Heart left ventricle (tissue), 16 donors: ENCODE data around the gene DCTN1. TPM values are rescaled to one million over a fixed set of nuclear protein-coding genes. Genes with fewer than 3 reads are reported as not detected.

Experiments used
- ATAC-seq, 4 donors: fragments of 200-7000 bp; cut with Tn5 transposase; one replicate each; pipeline ENCODE4 v1.9.1; 2020 to 2022; ENCODE audit warnings: moderate library complexity in 4 of 4, mild to moderate bottlenecking in 3 of 4, moderate number of reproducible peaks in 1 of 4
- DNase-seq, 5 donors: peaks; one replicate each; pipeline ENCODE4 v3.0.0-alpha.2; 2020
- H3K27ac ChIP-seq, 12 donors: fragments of 200-600 bp; sonication (generic) in 4 of 12; one replicate each; pipeline versions ENCODE4 v1.5.0 to v1.8.0; 2016 to 2022; ENCODE audit warnings: mild to moderate bottlenecking in 2 of 12
- H3K27me3 ChIP-seq, 9 donors: fragments of 200-600 bp; sonication (generic) in 2 of 9; one replicate each; pipeline versions ENCODE4 v1.5.1 to v1.8.0; 2016 to 2022; ENCODE audit warnings: mild to moderate bottlenecking in 3 of 9
- H3K36me3 ChIP-seq, 9 donors: fragments of 200-600 bp; sonication (generic) in 2 of 9; one replicate each; pipeline versions ENCODE4 v1.5.0 to v1.8.0; 2018 to 2022; ENCODE audit warnings: mild to moderate bottlenecking in 2 of 9
- H3K4me1 ChIP-seq, 12 donors: fragments of 200-600 bp; sonication (generic) in 4 of 12; one replicate each; pipeline versions ENCODE4 v1.5.0 to v1.8.0; 2016 to 2022; ENCODE audit warnings: mild to moderate bottlenecking in 3 of 12
- H3K4me3 ChIP-seq, 12 donors: fragments of 200-600 bp; sonication (generic) in 4 of 12; one replicate each; pipeline versions ENCODE4 v1.5.0 to v1.8.0; 2017 to 2022; ENCODE audit warnings: mild to moderate bottlenecking in 9 of 12, moderate library complexity in 4 of 12
- H3K9me3 ChIP-seq, 12 donors: fragments of 200-600 bp; sonication (generic) in 4 of 12; one replicate each; pipeline versions ENCODE4 v1.5.0 to v1.8.0; 2016 to 2022; ENCODE audit warnings: mild to moderate bottlenecking in 1 of 12
- POLR2A ChIP-seq, 2 donors: fragments of 450-650 bp; IDR thresholded peaks; one replicate each; pipeline ENCODE4 v1.6.1; 2017; ENCODE audit warnings: antibody characterized with exemption in 2 of 2, mild to moderate bottlenecking in 2 of 2, moderate library complexity in 2 of 2
- WGBS, 4 donors: extraction: QIAGEN DNeasy Blood & Tissue Kit in 2 of 4; methylation state at CpG; one replicate each; pipeline versions ENCODE4 v1.1.5 to v1.1.7; 2013 to 2018; 5-methylcytosine and 5-hydroxymethylcytosine counted together
- intact Hi-C, 10 donors: fragments of 100-400 bp; cut with DNase I; formaldehyde crosslinking; loops; one replicate each; pipeline versions ENCODE4 v1.11.1 to v1.14.2; 2022
- polyA plus RNA-seq, 2 donors: library from polyadenylated mRNA; stranded (reverse); fragments of 200-250 nt; gene quantifications; one replicate each; pipeline ENCODE4 v1.2.3, GENCODE V29; 2013
- total RNA-seq, 9 donors: library from RNA; depleted of rRNA in 2 of 9; stranded (reverse); fragments of >200 nt in 2 of 9; fragmentation: NEBNext Ultra II Directional in 3 of 9; extraction: Animal tissue kit (Norgen Biotek cat#: 25700) in 3 of 9; gene quantifications; one replicate each; pipeline versions ENCODE4 v1.1.0 to v1.2.4, GENCODE V29; 2016 to 2023
- TF ChIP-seq, protein P1 (sequence below), 12 donors: fragments of 200-600 bp; sonication (generic) in 4 of 12; IDR thresholded peaks; one replicate each; pipeline versions ENCODE4 v1.5.0 to v1.8.0; 2018 to 2022; ENCODE audit warnings: antibody characterized with exemption in 12 of 12, mild to moderate bottlenecking in 5 of 12
- donor health status: ischemic (EF 13 %, LVEDD 7.1; RV severe dilation, severe dysfunction).
- donor health status: healthy with polysubstance abuse.
- donor health status: DM: no; HTN: yes; CAD: no.
- donor health status: DM: no; HTN: no; CAD: no.
- donor health status: ischemic (EF 25% LVEDD 6.9; RV normal size, moderate dysfunction).
- donor health status: ischemic (EF 25% LVEDD 5.7; RV mildly dilated, moderate dysfunction).
- donor health status: healthy.
- donor health status: DM: yes; HTN: yes; CAD: no.
- donor health status: ischemic (EF 35%, LVEDD 5.7; RV mildly dilated, moderate dysfunction).
- donor health status: nonischemic (EF 11% LVEDD 7.7; RV severe dilation, severe dysfunction).
- donor health status: DM: yes; HTN: yes; CAD: no.
- donor health status: PGD.
- donor health status: ischemic (EF 29% LVEDD 5.4; RV normal size, mild dysfunction).
- donor health status: nonischemic (EF 23%, LVEDD 6.1; RV moderate dilation, normal function).

Gene DCTN1
- total and polyA plus RNA-seq, 11 donors: 129 to 376 (median 187) TPM

DNA sequence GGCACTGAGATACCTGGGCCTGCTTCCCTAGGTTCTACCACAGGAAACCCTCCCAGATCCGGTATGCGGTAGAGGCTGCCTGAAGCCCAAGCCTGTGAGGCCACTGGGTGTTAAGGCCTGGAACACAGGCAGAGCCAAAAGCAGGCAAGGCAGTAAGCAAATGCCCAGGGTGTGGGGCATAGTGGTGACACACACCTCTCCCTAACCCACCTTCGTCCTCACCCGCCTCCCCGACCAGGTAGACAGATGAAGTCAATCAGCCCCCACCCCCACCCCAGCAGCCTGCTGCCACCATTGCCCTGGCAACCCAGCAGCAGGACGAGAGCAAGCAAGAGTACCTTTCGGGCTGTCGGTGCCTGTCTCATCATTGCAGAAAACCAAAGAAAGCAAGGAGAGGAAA lies 6.1 kb downstream of the DCTN1 start:
- Histone ChIP-seq H3K4me3 (peak overlapping the region in 11 of 12 donors; percentile 14 to 56 (median 46)), H3K27ac (peak overlapping the region in 10 of 12 donors; percentile 12 to 74 (median 38)), H3K36me3 (peaks cover 5 to 70% (median 49%) of the 10 kb centered on the region in 9 donors), H3K27me3 (no peaks in the 10 kb centered on the region), H3K4me1 (peaks cover 4 to 50% (median 34%) of the 10 kb centered on the region in 12 donors), H3K9me3 (no peaks in the 10 kb centered on the region)
- intact Hi-C loops: no loop called here
- TF ChIP-seq, protein P1, sequence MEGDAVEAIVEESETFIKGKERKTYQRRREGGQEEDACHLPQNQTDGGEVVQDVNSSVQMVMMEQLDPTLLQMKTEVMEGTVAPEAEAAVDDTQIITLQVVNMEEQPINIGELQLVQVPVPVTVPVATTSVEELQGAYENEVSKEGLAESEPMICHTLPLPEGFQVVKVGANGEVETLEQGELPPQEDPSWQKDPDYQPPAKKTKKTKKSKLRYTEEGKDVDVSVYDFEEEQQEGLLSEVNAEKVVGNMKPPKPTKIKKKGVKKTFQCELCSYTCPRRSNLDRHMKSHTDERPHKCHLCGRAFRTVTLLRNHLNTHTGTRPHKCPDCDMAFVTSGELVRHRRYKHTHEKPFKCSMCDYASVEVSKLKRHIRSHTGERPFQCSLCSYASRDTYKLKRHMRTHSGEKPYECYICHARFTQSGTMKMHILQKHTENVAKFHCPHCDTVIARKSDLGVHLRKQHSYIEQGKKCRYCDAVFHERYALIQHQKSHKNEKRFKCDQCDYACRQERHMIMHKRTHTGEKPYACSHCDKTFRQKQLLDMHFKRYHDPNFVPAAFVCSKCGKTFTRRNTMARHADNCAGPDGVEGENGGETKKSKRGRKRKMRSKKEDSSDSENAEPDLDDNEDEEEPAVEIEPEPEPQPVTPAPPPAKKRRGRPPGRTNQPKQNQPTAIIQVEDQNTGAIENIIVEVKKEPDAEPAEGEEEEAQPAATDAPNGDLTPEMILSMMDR (IDR thresholded peaks at IDR 0.05): no peak
- no peak for TF ChIP-seq POLR2A (IDR thresholded peaks at IDR 0.05)
- ATAC-seq (peak in 2 of 4 donors; percentile 3 to 16), DNase-seq (no peak)
- WGBS, 4 donors: 53 to 77% (median 71%) methylated on average over 4 to 8 of the region's 8 CpGs

DNA sequence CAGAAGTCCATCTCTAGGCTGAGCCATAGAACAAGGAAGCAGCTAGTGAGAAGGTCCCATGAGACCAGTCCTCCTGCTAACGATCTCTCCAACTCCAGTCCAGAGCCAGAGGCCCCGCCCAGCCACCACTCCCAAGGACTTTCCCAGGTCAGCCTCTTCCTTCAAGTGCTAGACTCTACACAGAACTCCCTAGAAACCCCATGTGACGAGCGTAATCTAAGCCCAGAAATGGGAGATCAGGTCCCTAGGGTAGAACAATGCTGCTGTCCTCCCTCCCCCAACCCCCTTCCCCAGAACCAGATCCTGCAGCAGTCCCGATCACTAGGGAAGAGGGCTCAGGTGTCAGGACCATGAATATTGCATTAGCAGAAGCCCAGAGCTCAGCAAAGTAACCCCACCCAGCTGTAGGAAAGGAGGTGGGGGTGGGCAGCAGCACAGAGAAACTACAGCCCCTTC lies 6.9 kb downstream of the DCTN1 start:
- TF ChIP-seq, protein P1 (IDR thresholded peaks at IDR 0.05): no peak
- TF ChIP-seq POLR2A (IDR thresholded peaks at IDR 0.05): no peak
- intact Hi-C loops: no loop called here
- 33 to 72% (median 46%) methylated on average over 5 of the region's 5 CpGs for WGBS, 4 donors
- peaks cover 9 to 78% (median 56%) of the 10 kb centered on the region in 9 donors for H3K36me3 ChIP-seq
- H3K9me3 ChIP-seq: no peaks in the 10 kb centered on the region
- no peaks in the 10 kb centered on the region for H3K27me3 ChIP-seq
- peak; percentile 24 to 64 (median 48) for ATAC-seq
- peak overlapping the region in 7 of 12 donors; percentile 35 to 56 (median 47) for H3K4me3 ChIP-seq
- H3K27ac ChIP-seq: peak overlapping the region in 9 of 12 donors; percentile 12 to 74 (median 48)
- peaks cover 4 to 43% (median 27%) of the 10 kb centered on the region in 12 donors for H3K4me1 ChIP-seq
- DNase-seq: peak; percentile 66 to 78 (median 68)

DNA sequence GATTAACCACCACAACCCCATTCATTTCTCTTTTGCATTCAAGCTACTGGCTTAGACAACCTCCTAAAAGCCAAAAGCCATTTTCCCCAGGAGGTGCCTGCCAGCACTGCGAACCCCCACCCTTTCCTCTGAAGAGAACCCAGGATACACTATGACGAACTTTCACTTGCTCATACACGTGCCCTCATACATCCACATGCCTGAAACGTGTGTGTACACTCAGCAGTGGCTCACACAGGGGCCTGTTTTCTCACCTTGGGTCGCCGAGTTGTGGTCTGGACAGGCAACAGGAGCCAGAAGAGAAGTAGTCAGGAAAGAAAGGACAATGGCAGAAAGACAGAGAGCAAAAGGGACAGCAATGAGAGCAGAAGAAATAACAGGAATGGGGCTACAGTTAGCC lies 7.4 kb downstream of the DCTN1 start:
- Histone ChIP-seq H3K4me1 (peaks cover 4 to 39% (median 27%) of the 10 kb centered on the region in 12 donors), H3K36me3 (peaks cover 12 to 78% (median 59%) of the 10 kb centered on the region in 9 donors), H3K9me3 (no peaks in the 10 kb centered on the region), H3K27me3 (no peaks in the 10 kb centered on the region), H3K27ac (peak overlapping the region in 6 of 12 donors; percentile 21 to 74 (median 43)), H3K4me3 (peak overlapping the region in 1 of 12 donors; percentile 0)
- DNase-seq (no peak), ATAC-seq (no peak)
- 72 to 79% (median 74%) methylated on average over 6 of the region's 6 CpGs for WGBS, 4 donors
- TF ChIP-seq, protein P1 (IDR thresholded peaks at IDR 0.05): no peak
- no peak for TF ChIP-seq POLR2A (IDR thresholded peaks at IDR 0.05)
- intact Hi-C loops: no loop called here

DNA sequence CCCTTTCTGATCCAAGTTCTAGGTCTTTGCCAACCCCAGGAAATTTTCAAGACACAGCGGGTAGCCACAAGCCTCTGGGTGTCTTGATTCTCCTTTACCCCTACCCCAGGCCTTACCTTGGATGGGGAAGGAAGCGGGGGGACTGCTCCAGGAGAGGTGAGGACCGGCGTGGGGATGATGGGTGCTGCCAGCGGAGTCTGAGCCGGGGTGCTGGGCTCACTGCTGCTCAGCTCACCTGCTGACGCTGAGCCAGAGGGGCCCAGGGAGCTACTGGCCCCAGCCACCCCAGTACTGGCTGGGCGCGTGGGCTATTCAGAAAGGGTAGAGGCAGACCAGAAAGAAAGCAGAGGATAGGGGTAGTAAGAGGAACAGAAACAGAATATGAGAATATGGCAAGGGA lies 8.7 kb downstream of the DCTN1 start:
- 97 to 100% (median 98%) methylated on average over 9 of the region's 9 CpGs for WGBS, 4 donors
- no peak for TF ChIP-seq POLR2A (IDR thresholded peaks at IDR 0.05)
- TF ChIP-seq, protein P1 (IDR thresholded peaks at IDR 0.05): no peak
- ATAC-seq: no peak

More for the DNA sequence above, 8.7 kb downstream of the DCTN1 start:
- H3K4me1 ChIP-seq: peaks cover 4 to 38% (median 27%) of the 10 kb centered on the region in 12 donors
- no peaks in the 10 kb centered on the region for H3K27me3 ChIP-seq
- no peak overlapping the region for H3K4me3 ChIP-seq
- intact Hi-C loops: no loop called here
- no peak for DNase-seq
- no peaks in the 10 kb centered on the region for H3K9me3 ChIP-seq
- no peak overlapping the region for H3K27ac ChIP-seq
- peaks cover 13 to 78% (median 59%) of the 10 kb centered on the region in 9 donors for H3K36me3 ChIP-seq
